Stimulated activated CD4-positive, alpha-beta T cell treated with anti-CD3 and anti-CD28 coated beads, TNF-alpha, amount 100 ng/mL, for 4 hours (primary cell): ENCODE data around the gene ZBTB46.
"Not testable (repeated sequence)": the region's sequence is repeated elsewhere in the genome, so short reads cannot be mapped to it uniquely, and the experiment has no call there.

Experiments used
- DNase-seq, 3 experiments: peaks; one replicate each; pipeline ENCODE4 v3.0.0-alpha.2; 2020; ENCODE audit warnings: low read depth in 3 of 3

The ZBTB46 gene

GRCh38 chr20:63735859-63736718, 95.0 kb downstream of the ZBTB46 start, which contains the start of gene LIME1:
LIME1 (plus strand) TSS chr20:63736664; CDS start chr20:63737550, 886 bp downstream.
- peak in 2 of 3 experiments; percentile 51 to 61 for DNase-seq

- no peak for DNase-seq
Measured at GRCh38 chr20:63734946-63735858, 95.9 kb downstream of the ZBTB46 start.

- no peak for DNase-seq
Measured at GRCh38 chr20:63734111-63734945, 96.7 kb downstream of the ZBTB46 start.

- DNase-seq = no peak
Measured at GRCh38 chr20:63733579-63734081, 97.4 kb downstream of the ZBTB46 start.

DNA sequence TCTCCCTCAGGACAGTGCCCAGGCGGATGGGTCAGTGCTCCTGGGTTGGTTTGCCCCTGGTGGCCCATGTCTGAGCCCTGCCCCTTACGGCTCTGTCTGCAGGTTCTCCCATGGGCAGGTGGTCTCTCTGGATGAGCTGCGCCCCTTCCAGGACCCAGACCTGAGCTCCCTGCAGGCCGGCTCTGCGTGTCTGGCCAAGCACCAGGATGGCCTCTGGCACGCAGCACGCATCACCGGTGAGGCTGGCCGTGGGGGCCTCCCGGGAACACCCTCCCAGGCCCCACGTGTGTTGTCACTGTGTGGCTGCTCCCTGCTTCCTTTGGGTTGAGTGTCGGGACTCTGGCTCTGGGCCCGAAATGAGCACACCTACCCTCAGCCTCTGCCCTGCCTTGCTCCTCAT, 97.9 kb downstream of the ZBTB46 start:
- no peak for DNase-seq

GRCh38 chr20:63732118-63733095, 98.7 kb downstream of the ZBTB46 start:
- no peak for DNase-seq

DNA sequence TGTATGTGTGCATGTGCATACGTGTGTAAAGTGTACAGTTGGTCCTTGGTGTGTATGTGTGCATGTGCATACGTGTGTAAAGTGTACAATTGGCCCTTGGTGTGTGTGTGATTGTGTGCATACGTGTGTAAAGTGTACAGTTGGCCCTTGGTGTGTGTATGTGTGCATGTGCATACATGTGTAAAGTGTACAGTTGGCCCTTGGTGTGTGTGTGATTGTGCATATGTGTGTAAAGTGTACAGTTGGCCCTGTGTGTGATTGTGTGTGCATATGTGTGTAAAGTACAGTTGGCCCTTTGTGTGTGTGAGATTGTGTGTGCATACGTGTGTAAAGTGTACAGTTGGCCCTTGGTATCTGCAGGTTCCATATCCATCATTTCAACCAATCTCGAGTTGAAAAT, 99.7 kb downstream of the ZBTB46 start:
- DNase-seq = no peak

DNA sequence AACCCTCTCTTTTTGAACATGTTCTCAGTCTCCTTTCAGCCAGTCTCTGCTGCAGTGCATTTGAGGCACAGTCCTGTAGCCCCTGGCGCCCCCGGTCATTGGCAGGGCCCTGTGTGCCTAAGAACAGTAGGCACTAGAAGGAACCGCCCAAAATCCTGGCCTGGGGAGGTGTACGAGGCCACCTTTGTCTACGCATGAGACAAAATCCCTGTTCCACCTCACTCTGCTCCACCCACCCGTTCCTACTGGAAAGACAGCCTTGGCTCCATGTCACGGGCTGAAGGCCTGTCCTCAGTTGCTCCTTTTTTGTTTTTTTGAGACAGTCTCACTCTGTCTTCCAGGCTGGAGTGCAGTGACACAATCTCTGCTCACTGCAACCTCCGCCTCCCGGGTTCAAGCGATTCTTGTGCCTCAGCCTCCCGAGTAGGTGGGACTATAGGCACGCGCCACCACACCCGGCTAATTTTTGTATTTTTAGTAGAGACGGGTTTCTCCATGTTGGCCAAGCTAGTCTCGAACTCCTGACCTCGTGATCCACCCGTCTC, 100.8 kb downstream of the ZBTB46 start:
- DNase-seq = not testable (repeated sequence)

- DNase-seq = not testable (repeated sequence)
Measured at GRCh38 chr20:63722967-63723622, 108.0 kb downstream of the ZBTB46 start.

GRCh38 chr20:63718996-63719395, 112.1 kb downstream of the ZBTB46 start:
- DNase-seq = no peak

DNA sequence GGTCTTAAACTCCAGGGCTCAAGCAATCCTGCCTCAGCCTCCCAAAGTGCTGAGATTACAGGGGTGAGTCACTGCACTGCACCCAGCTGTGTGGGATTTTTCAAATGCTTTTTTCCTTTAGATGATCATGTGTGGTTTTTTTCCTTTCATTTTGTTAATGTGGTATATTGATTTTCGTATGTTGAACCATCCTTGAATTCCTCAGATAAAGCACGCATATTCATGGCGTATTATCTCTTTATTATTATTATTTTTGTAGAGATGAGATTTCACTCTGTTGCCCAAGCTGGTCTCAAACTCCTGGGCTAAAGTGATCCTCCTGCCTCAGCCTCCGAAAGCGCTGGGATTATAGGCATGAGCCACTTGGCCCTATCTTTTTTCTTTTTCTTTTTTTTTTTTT, 116.2 kb downstream of the ZBTB46 start:
- DNase-seq = no peak

DNA sequence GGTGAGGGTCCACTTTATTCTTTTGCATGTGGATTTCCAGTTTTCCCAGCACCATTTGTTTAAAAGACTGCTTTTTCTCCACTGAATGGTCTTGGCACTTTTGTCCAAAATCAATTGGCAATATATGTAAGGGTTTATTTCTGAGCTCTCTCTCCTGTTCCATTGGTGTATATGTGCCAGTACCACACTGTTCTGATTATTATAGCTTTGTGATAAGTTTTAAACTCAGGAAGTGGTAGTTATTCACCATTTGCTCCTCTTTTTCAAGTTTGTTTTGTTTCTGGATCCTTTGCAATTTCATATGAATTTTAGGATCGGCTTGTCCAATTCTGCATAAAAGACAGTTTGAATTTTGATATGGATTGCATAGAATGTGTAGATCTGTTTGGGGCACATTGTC, 118.9 kb downstream of the ZBTB46 start:
- no peak for DNase-seq

DNA sequence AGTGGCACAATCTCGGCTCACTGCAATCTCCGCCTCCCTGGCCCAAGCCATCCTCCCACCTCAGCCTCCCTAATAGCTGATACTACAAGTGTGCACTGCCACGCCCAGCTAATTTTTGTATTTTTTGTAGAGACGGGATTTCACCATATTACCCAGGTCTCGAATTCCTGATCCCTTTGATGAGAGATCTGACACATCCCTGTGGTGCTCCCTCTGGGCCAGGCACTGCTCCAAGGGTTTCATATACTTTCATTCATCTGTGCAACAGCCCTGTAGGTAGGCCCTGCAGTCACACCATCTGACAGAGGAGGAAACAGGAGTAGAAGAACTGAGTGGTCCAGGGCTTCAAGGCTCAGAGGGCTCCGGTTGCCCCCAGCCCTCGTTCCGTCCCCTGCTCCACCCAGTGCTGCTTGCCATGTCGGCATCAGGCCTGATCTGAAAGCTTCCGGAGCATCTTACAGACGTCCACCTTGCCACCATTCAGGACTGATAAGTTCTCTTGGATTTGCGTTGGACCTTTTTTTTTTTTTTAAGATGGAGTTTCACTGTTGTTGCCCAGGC, 119.9 kb downstream of the ZBTB46 start:
- no peak for DNase-seq

DNA sequence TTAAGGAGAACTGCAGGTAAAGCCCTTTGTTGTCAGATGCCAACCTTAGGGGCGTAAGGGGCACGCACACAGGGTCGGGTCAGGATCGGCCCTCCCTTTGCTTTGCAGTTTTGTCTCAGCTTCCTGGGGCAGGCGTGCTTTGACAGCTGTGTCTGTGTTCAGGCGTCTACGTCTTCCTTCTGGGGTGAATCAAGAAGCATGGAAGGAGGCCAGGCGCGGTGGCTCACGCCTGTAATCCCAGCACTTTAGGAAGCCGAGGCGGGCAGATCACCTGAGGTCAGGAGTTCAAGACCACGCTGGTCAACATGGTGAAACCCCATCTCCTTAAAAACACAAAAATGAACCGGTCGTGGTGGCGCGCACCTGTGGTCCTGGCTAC, 121.9 kb downstream of the ZBTB46 start:
- DNase-seq = no peak

GRCh38 chr20:63708301-63709148, 122.5 kb downstream of the ZBTB46 start:
- DNase-seq = no peak

GRCh38 chr20:63707558-63708300, 123.3 kb downstream of the ZBTB46 start, which contains the start of the genes ARFRP1 and ZGPAT:
ARFRP1 (minus strand) TSS chr20:63707976; CDS start chr20:63707091, 885 bp downstream.
ZGPAT (plus strand) TSS chr20:63708039; CDS start chr20:63708581, 542 bp downstream.
- peak; percentile 74 to 81 (median 76) for DNase-seq
